Upper lobe of right lung (tissue), 1 donor: Measurements from ENCODE around the gene ETV6. TPM values are rescaled to one million over a fixed set of nuclear protein-coding genes. Genes with fewer than 3 reads are reported as not detected.

Source experiments
- ATAC-seq: fragments of 200-7000 bp; cut with Tn5 transposase; one replicate; pipeline ENCODE4 v1.9.1; 2020; ENCODE audit warnings: mild to moderate bottlenecking, moderate library complexity
- DNase-seq: peaks from one replicate; pipeline ENCODE4 v3.0.0-alpha.2; 2020
- H3K27ac ChIP-seq: fragments of 200-600 bp; one replicate; pipeline ENCODE4 v1.8.0; 2022
- H3K27me3 ChIP-seq: fragments of 200-600 bp; one replicate; pipeline ENCODE4 v1.8.0; 2022; ENCODE audit warnings: mild to moderate bottlenecking
- H3K36me3 ChIP-seq: fragments of 200-600 bp; one replicate; pipeline ENCODE4 v1.8.0; 2022
- H3K4me1 ChIP-seq: fragments of 200-600 bp; one replicate; pipeline ENCODE4 v1.8.0; 2022
- H3K4me3 ChIP-seq: fragments of 200-600 bp; one replicate; pipeline ENCODE4 v1.8.0; 2022; ENCODE audit warnings: mild to moderate bottlenecking
- H3K9me3 ChIP-seq: fragments of 200-600 bp; one replicate; pipeline ENCODE4 v1.8.0; 2022
- CTCF ChIP-seq: fragments of 200-600 bp; IDR thresholded peaks from one replicate; pipeline ENCODE4 v1.8.0; 2022; ENCODE audit warnings: antibody characterized with exemption
- intact Hi-C: fragments of 100-400 bp; cut with DNase I; formaldehyde crosslinking; loops from one replicate; pipeline ENCODE4 v1.11.0; 2022
- total RNA-seq: library from RNA; stranded (reverse); fragmentation: NEBNext Ultra II Directional; extraction: Animal tissue kit (Norgen Biotek cat#: 25700); gene quantifications from one replicate; pipeline ENCODE4 v1.2.1, GENCODE V29; 2021
- donor health status: DM: no; HTN: yes; CAD: no; lungs with severe emphysema.

Gene ETV6
- total RNA-seq, 1 donor from 2014 or later: 45.0 TPM

- no peak for DNase-seq
- H3K9me3 ChIP-seq: no peaks in the 10 kb centered on the region
- TF ChIP-seq CTCF: no peak
- no peak overlapping the region for H3K27ac ChIP-seq
- H3K4me3 ChIP-seq: no peak overlapping the region
- intact Hi-C loops: no loop called here
- no peaks in the 10 kb centered on the region for H3K27me3 ChIP-seq
- peak; percentile 44 for ATAC-seq
- H3K4me1 ChIP-seq: peaks cover 21% of the 10 kb centered on the region
- no peaks in the 10 kb centered on the region for H3K36me3 ChIP-seq
Observed at GRCh38 chr12:11705010-11705409, 55.5 kb downstream of the ETV6 start.

- peaks cover 20% of the 10 kb centered on the region for H3K4me1 ChIP-seq
- peak; percentile 65 for ATAC-seq
- H3K27me3 ChIP-seq: no peaks in the 10 kb centered on the region
- no peak overlapping the region for H3K4me3 ChIP-seq
- H3K9me3 ChIP-seq: no peaks in the 10 kb centered on the region
- intact Hi-C loops: no loop called here
- no peak overlapping the region for H3K27ac ChIP-seq
- DNase-seq: no peak
- no peak for TF ChIP-seq CTCF
- no peaks in the 10 kb centered on the region for H3K36me3 ChIP-seq
Observed at GRCh38 chr12:11706509-11707379, 57.3 kb downstream of the ETV6 start.

GRCh38 chr12:11707535-11707934 lies 58.1 kb downstream of the ETV6 start:
- no peak for TF ChIP-seq CTCF
- Histone ChIP-seq H3K4me1 (peaks cover 26% of the 10 kb centered on the region), H3K27ac (no peak overlapping the region), H3K27me3 (no peaks in the 10 kb centered on the region), H3K36me3 (no peaks in the 10 kb centered on the region), H3K9me3 (no peaks in the 10 kb centered on the region), H3K4me3 (no peak overlapping the region)
- no peak for DNase-seq
- intact Hi-C loops: no loop called here
- ATAC-seq: peak; percentile 33

GRCh38 chr12:11709513-11709912 lies 60.0 kb downstream of the ETV6 start:
- no peak for TF ChIP-seq CTCF
- no peak for DNase-seq
- Histone ChIP-seq H3K9me3 (no peaks in the 10 kb centered on the region), H3K27ac (no peak overlapping the region), H3K4me1 (peaks cover 29% of the 10 kb centered on the region), H3K27me3 (no peaks in the 10 kb centered on the region), H3K4me3 (no peak overlapping the region), H3K36me3 (no peaks in the 10 kb centered on the region)
- no peak for ATAC-seq
- intact Hi-C loops: no loop called here

GRCh38 chr12:11710431-11710830 lies 61.0 kb downstream of the ETV6 start:
- H3K36me3 ChIP-seq: no peaks in the 10 kb centered on the region
- no peak for TF ChIP-seq CTCF
- no peak for ATAC-seq
- H3K27me3 ChIP-seq: no peaks in the 10 kb centered on the region
- H3K4me1 ChIP-seq: peaks cover 30% of the 10 kb centered on the region
- no peak overlapping the region for H3K27ac ChIP-seq
- no peak overlapping the region for H3K4me3 ChIP-seq
- no peak for DNase-seq
- no peaks in the 10 kb centered on the region for H3K9me3 ChIP-seq
- intact Hi-C loops: no loop called here
